Transverse colon (tissue), 4 donors: ENCODE results near the gene C10orf90. TPM values are rescaled to one million over a fixed set of nuclear protein-coding genes. Genes with fewer than 3 reads are reported as not detected.

Experiments used
- DNase-seq: peaks from one replicate; pipeline ENCODE4 v3.0.0-alpha.2; 2019
- H3K27ac ChIP-seq, 4 donors: fragments of 200-600 bp; sonication (generic); 2 replicates each; pipeline ENCODE4 v1.5.1; 2016 to 2018; ENCODE audit warnings: inconsistent platforms in 4 of 4
- H3K27me3 ChIP-seq: fragments of 200-600 bp; sonication (generic); 2 replicates; pipeline ENCODE4 v1.5.1; 2017; ENCODE audit warnings: inconsistent platforms
- H3K36me3 ChIP-seq, 4 donors: fragments of 200-600 bp; sonication (generic); 2 replicates each; pipeline ENCODE4 v1.5.1; 2017 to 2019; ENCODE audit warnings: inconsistent platforms in 4 of 4
- H3K4me1 ChIP-seq, 4 donors: fragments of 200-600 bp; sonication (generic); 2 replicates each; pipeline ENCODE4 v1.5.1; 2017 to 2020; ENCODE audit warnings: inconsistent platforms in 4 of 4
- H3K4me3 ChIP-seq, 4 donors: fragments of 200-600 bp; sonication (generic); 1 replicate in 1 of 4; 2 replicates in 3 of 4; pipeline versions ENCODE4 v1.5.1 to v1.6.1; 2017 to 2019; ENCODE audit warnings: inconsistent platforms in 4 of 4
- H3K9me3 ChIP-seq, 2 donors: fragments of 200-600 bp; sonication (generic); 2 replicates each; pipeline ENCODE4 v1.5.1; 2017 to 2019; ENCODE audit warnings: inconsistent platforms in 2 of 2
- EP300 ChIP-seq: sonication (generic); formaldehyde crosslinking; IDR thresholded peaks from one replicate; pipeline ENCODE4 v1.6.1; 2017; ENCODE audit warnings: antibody characterized with exemption, low read depth
- POLR2A ChIP-seq: fragments of 450-650 bp; IDR thresholded peaks from one replicate; pipeline ENCODE4 v1.6.1; 2016; ENCODE audit warnings: antibody characterized with exemption, mild to moderate bottlenecking, moderate library complexity
- POLR2AphosphoS5 ChIP-seq, 3 donors: sonication (generic); formaldehyde crosslinking; IDR thresholded peaks; one replicate each; pipeline ENCODE4 v1.6.1; 2016; ENCODE audit warnings: antibody characterized with exemption in 3 of 3
- WGBS, 2 donors: methylation state at CpG; one replicate each; pipeline ENCODE4 v1.1.5; 2018; ENCODE audit warnings: low coverage in 1 of 2; 5-methylcytosine and 5-hydroxymethylcytosine counted together
- in situ Hi-C, 4 donors: fragments of 200-750 bp; cut with MboI; loops; one replicate each; pipeline versions ENCODE4 v1.15.0 to v1.15.1; 2017; ENCODE audit warnings: low sequenced_read_pairs in 3 of 4, low pct_ligation_motif_present in 1 of 4, low pct_unique_long_range_greater_than_20kb in 1 of 4
- intact Hi-C: fragments of 100-400 bp; cut with DNase I; formaldehyde crosslinking; loops from one replicate; pipeline ENCODE4 v1.15.1; 2023; ENCODE audit warnings: low total_unique reads
- total RNA-seq, 4 donors: library from RNA; depleted of rRNA; stranded (reverse); fragments of >200 nt; gene quantifications; one replicate each; pipeline ENCODE4 v1.1.0, GENCODE V29; 2016
- TF ChIP-seq, protein P1 (sequence below), 5 experiments: fragments of 200-600 bp in 3 of 5; fragments of 450-650 bp in 2 of 5; sonication (generic) in 3 of 5; IDR thresholded peaks; 1 replicate in 2 of 5; 2 replicates in 3 of 5; pipeline ENCODE4 v1.5.1; 2016 to 2017; ENCODE audit warnings: antibody characterized with exemption in 5 of 5, inconsistent platforms in 3 of 5, mild to moderate bottlenecking in 2 of 5, moderate library complexity in 1 of 5

Gene C10orf90
- total RNA-seq, 4 donors from 2014 or later = not detected

DNA sequence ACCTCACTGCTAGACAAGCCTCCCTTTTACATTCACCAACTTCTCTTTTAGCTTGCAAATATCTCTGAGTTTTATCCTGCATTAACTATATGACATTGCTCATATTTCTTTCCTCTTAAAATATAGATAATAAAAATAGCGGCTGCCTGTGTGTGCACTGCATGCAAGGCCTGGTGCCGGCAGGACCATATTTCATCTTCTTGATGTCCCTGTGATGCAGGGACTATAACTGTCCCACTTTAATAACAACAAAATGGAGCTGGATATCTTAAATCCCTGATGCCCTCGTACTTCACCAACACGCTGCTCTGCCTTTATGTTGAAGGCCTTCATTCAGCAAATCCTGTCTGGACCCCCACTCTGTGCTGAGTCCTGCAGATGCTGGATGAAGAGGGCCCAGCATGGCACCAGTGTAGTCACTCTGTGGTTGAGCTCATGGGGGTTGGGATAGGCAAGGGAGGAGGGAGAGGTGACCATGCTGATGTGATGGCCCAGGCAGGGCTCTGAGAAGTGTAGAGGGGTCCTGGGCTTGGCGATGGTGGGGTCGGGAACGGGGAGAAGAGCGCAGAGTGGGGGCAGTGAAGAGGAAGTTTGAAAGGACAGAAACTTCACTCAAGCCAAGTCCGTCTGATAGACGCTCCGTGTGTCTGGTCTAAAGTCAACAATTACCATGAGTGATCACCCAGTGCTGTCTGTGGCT, 40.4 kb downstream of the C10orf90 start:
- intact Hi-C loops = no loop called here
- TF ChIP-seq EP300 = no peak
- TF ChIP-seq, protein P1, sequence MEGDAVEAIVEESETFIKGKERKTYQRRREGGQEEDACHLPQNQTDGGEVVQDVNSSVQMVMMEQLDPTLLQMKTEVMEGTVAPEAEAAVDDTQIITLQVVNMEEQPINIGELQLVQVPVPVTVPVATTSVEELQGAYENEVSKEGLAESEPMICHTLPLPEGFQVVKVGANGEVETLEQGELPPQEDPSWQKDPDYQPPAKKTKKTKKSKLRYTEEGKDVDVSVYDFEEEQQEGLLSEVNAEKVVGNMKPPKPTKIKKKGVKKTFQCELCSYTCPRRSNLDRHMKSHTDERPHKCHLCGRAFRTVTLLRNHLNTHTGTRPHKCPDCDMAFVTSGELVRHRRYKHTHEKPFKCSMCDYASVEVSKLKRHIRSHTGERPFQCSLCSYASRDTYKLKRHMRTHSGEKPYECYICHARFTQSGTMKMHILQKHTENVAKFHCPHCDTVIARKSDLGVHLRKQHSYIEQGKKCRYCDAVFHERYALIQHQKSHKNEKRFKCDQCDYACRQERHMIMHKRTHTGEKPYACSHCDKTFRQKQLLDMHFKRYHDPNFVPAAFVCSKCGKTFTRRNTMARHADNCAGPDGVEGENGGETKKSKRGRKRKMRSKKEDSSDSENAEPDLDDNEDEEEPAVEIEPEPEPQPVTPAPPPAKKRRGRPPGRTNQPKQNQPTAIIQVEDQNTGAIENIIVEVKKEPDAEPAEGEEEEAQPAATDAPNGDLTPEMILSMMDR (IDR thresholded peaks at IDR 0.05) = no peak
- TF ChIP-seq POLR2AphosphoS5 (IDR thresholded peaks at IDR 0.05) = no peak
- no peak for TF ChIP-seq POLR2A
- Histone ChIP-seq H3K4me3 (no peak overlapping the region), H3K4me1 (no peaks in the 10 kb centered on the region), H3K36me3 (no peaks in the 10 kb centered on the region), H3K27me3 (no peaks in the 10 kb centered on the region), H3K27ac (no peak overlapping the region), H3K9me3 (no peaks in the 10 kb centered on the region)
- DNase-seq = no peak
- in situ Hi-C loops = no loop called here
- 79 to 86% methylated on average over 2 to 11 of the region's 11 CpGs for WGBS, 2 donors

DNA sequence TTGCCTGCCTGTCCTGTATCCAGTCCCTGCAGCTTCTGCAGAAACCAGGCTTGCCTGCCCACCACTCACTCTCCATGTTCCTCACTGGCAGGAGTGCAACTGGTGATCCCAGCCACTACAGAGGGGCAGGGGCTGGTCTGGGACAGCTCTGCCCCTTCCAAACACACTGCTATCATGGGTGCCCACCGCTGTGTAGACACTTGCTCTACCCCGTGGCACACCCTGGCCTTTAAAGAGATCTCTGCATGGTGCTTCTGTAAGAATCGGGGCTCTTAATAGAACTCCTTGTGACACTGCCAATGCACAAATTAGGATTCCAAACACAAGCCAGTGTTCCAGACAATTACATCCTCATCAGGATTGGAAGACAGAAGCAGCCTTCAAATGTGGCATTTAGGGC, 41.7 kb downstream of the C10orf90 start:
- intact Hi-C loops = no loop called here
- 84% methylated on average over 3 of the region's 3 CpGs; no CpG with 5 or more reads in 1 of the 2 donors for WGBS, 2 donors
- Histone ChIP-seq H3K36me3 (no peaks in the 10 kb centered on the region), H3K27ac (no peak overlapping the region), H3K9me3 (no peaks in the 10 kb centered on the region), H3K4me1 (no peaks in the 10 kb centered on the region), H3K27me3 (no peaks in the 10 kb centered on the region), H3K4me3 (no peak overlapping the region)
- no peak for DNase-seq
- in situ Hi-C loops = no loop called here
- TF ChIP-seq, protein P1 (IDR thresholded peaks at IDR 0.05) = no peak
- no peak for TF ChIP-seq EP300
- TF ChIP-seq POLR2AphosphoS5 (IDR thresholded peaks at IDR 0.05) = no peak
- TF ChIP-seq POLR2A = no peak

DNA sequence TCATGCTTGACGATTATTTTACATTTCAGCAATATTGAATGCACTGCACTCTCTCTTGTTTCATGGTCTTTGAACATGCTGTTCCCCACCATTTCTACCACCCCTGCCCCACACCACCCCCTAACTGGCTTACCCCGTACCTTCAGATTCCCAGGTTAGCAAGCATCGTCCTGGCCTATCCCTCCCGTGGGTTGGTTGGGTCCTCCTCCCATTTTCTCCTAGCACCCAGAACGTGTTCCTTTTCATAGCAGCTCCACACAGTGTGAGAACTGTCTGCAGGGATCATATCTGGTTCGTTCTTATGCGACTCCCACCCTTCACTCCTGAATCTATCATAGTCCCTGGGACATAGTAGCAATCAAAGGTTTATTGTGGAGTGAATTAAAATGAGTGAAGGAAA, 48.6 kb downstream of the C10orf90 start:
- TF ChIP-seq, protein P1 (IDR thresholded peaks at IDR 0.05) = no peak
- TF ChIP-seq EP300 (no peak), POLR2AphosphoS5 (IDR thresholded peaks at IDR 0.05) (no peak), POLR2A (no peak)
- Histone ChIP-seq H3K27ac (no peak overlapping the region), H3K4me1 (no peaks in the 10 kb centered on the region), H3K36me3 (no peaks in the 10 kb centered on the region), H3K4me3 (no peak overlapping the region), H3K27me3 (no peaks in the 10 kb centered on the region), H3K9me3 (no peaks in the 10 kb centered on the region)
- in situ Hi-C loops = no loop called here
- 78 to 81% methylated on average over 2 to 7 of the region's 7 CpGs for WGBS, 2 donors
- intact Hi-C loops = no loop called here
- no peak for DNase-seq

DNA sequence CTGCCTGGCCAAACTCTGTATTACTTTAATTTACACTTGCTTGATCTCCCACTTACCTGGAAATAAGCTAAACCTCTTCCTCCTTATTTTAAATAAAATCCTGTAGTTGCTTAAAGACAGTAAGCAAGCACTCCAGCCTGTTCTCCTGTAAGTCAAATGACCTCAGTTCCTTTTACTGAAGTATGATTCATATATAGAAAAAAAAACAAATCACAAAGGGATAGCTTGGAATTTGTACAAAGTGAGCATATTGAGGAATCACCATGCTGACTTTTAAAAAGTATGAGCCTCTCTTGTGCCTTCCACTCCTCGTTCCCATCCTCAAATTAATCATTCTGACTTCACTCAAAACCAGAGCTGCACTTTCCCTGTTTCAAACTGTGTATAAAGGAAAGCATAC, 52.0 kb downstream of the C10orf90 start:
- H3K27ac ChIP-seq = no peak overlapping the region
- H3K4me3 ChIP-seq = no peak overlapping the region
- H3K27me3 ChIP-seq = no peaks in the 10 kb centered on the region
- in situ Hi-C loops (no loop called here), intact Hi-C loops (no loop called here)
- no peak for DNase-seq
- WGBS, 2 donors = 38% methylated on average over 1 of the region's 1 CpG; no CpG with 5 or more reads in 1 of the 2 donors
- H3K4me1 ChIP-seq = no peaks in the 10 kb centered on the region
- no peaks in the 10 kb centered on the region for H3K36me3 ChIP-seq
- TF ChIP-seq, protein P1 (IDR thresholded peaks at IDR 0.05) = no peak
- TF ChIP-seq POLR2A = no peak
- no peaks in the 10 kb centered on the region for H3K9me3 ChIP-seq
